Activated CD4-positive, CD25-positive, alpha-beta regulatory T cell treated with anti-CD3 and anti-CD28 coated beads, Interleukin-2, amount 50 U/mL, for 24 hours (primary cell): ENCODE results near the gene RYR2.

ENCODE experiments used
- ATAC-seq, 2 donors: fragments of 150-1000 bp; cut with Tn5 transposase; one replicate each; pipeline ENCODE4 v1.10.0; 2021; ENCODE audit warnings: mild to moderate bottlenecking in 1 of 2, moderate library complexity in 1 of 2

The RYR2 gene

DNA sequence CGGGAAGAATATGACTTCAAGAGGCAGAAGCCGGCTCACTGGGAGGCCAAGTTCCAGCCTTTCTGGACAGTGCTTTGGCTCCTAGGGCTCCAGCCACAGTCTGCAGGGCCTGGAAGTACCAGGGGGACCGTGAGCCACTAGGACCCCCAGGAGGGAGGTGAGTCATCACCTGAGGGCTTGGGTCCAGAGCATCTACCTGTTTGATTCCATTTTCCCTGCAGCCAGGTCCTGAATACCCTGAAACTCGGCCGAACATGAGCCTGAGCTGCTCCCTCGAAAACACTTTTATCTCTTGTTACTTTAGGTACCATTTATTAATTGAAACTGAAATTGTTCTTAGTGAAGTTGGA, 164.1 kb downstream of the RYR2 start:
- no peak for ATAC-seq

DNA sequence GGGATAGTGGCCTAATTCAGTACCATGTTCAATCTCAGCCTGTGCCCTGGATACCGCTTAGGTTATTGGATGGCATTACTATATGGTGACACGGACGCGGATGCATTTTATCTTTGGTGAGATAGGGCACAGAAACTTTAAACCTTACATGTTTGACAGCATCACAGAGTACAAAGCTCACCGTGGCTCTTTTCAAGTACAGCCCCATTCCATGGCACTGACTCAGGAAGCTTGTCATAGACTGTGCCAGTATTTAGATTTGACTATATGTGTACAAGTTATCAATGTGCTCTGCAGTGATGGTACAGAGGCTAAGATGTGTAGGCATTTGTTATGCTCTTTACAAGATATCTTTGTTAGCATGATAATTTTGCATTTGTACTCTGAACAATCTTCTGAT, 169.0 kb downstream of the RYR2 start:
- peak in 1 of 2 donors; percentile 17 for ATAC-seq

- no peak for ATAC-seq
Observed at GRCh38 chr1:237211540-237211939, 169.6 kb downstream of the RYR2 start.

DNA sequence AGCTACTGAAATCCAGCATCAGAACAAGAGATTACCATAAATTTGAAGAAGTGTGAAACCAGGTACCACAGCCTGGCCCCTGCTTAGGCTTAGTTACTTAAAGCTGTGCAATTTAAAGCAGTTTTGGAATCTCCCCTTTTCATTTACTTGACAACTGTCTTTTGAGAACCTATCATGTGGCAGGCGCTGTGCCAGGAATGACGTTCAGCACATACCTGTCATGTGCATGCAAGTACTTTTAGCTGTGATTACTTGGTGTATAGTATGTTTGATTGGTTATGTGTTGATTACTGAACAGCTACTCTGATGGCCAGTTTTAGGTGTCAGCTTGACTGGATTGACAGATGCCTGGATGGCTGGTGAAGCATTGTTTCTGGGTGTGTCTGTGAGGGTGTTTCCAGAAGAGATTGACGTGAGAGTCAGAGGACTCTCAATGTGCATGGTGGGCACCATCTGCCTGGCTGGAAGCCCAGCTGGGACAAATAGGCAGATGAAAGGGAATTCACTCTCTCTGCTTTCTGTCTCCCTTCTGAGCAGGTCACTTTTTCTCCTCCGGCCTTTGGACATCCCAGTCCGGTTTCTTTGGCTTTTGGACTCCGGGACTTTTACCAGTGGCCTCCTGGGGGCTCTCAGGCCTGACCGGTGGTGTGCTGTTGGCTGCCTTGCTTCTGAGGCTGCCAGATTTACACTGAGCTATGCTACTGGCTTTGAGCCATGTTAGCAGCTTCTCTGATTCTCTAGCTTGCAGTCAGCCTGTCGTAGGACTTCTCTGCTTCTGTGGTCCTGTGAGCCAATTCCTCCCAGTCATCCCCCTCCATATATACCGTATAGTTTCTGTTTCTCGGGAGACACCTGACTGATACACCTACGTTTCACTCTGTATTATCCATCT, 178.0 kb downstream of the RYR2 start:
- ATAC-seq = no peak

DNA sequence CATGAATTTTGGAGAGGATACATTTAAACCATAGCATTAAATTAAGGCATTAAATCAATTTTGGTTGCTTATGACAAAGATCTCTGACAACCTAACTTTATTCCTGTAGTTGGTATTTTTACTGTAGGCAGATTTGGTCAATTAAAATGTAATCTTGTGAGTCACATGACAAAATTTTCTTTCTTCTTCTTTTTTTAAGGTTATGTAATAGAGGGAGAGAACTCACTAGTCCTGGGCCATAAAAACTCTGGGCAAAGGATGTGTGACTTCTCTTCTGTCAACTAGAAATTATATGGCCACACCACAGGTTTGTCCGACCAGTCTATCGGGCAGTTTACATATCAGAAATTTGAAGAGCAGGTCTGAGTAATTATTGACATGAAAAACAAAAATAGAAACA, 181.4 kb downstream of the RYR2 start:
- no peak for ATAC-seq

GRCh38 chr1:237226177-237226944, 184.4 kb downstream of the RYR2 start:
- ATAC-seq = no peak

DNA sequence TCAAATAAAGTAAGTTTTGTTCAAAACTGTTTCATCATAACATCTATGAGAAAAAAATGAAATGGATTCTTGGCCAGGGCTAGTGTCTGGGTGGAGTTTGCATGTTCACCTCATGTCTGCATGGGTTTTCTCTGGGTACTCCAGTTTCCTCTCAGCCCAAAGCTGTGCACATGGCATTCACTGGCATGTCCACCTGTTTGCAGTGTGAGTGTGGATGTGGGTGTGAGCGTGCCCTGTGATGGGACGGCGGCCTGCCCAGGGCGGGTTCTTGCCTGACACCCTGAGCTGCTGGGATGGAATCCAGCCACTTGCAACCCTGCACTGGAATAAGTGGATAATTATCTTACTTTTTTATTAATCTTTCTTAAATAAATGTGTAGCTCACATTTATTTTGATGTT, 185.5 kb downstream of the RYR2 start:
- no peak for ATAC-seq

DNA sequence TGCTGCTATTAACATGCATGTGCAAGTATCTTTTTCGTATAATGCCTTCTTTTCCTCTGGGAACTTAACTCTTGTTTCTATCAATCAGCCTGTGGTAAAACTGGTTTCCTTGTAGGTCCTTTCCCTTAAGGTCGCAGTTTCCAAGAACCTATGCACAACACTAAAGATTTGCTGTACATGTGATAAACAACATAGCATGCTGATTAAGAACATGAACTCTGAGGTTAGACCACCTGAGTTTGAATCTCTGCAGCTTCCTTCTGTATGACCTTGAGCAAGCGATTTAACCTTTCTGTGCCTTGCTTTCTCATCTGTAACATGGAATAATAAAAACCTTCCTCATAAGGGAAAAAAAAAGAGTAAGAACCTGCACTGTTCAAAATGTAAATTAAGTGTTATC, 186.4 kb downstream of the RYR2 start:
- ATAC-seq = no peak

GRCh38 chr1:237229333-237229732, 187.3 kb downstream of the RYR2 start:
- no peak for ATAC-seq

GRCh38 chr1:237232501-237232900, 190.5 kb downstream of the RYR2 start:
- ATAC-seq = no peak

DNA sequence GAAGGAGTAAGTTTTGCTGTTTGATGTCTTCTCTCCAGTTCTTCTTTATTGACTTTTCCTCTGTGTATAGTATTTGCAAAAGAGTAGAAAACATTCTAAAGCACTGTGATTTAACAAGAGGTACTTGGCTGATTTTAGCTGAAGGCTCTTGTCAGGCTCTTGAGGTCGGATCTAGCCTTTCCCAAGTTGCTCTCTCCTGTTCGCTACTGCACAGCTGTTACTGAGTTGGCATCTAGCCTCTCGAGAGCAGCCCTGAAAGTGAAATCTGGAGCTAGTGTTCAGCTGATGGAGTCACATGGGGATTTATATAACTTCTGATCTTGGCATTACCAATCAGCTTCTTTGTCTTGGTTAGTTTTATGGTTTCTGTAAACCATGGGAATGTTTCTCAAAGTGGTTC, 193.1 kb downstream of the RYR2 start:
- no peak for ATAC-seq

DNA sequence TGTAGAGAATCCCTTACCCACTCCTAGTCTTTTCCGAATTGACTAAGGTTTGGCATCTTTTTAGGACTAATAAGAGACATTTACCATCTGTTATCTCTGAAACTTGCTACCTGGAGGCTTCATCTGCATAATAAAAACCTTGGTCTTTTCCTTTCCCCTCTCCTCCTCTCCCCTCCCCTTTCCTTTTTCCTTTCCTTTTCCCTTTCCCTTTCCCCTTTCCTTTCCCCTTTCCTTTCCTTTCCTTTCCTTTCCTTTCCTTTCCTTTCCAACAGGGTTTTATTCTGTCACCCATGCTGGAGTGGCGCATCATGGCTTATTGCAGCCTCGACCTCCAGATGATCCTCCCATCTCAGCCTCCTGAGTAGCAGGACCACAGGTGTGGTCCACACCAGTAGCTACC, 195.7 kb downstream of the RYR2 start:
- ATAC-seq = no peak

DNA sequence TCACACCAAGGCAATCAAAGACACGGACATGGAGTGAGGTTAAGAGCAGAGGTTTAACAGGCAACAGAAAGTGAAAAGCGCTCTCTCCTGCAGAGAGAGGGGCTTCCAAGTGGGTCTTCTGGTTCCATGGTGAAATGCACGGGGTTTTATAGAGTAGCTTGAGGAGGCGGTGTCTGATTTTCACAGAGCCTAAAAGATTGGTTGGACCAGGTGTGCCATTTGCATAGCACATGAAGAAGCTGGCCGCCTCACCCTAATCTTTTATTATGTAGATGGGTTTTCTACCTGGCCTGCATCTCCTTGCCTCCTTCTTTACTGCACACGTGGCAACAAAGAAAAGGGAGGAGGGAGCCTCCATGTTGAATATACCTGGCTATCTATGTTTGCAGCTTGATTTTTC, 197.3 kb downstream of the RYR2 start:
- no peak for ATAC-seq

DNA sequence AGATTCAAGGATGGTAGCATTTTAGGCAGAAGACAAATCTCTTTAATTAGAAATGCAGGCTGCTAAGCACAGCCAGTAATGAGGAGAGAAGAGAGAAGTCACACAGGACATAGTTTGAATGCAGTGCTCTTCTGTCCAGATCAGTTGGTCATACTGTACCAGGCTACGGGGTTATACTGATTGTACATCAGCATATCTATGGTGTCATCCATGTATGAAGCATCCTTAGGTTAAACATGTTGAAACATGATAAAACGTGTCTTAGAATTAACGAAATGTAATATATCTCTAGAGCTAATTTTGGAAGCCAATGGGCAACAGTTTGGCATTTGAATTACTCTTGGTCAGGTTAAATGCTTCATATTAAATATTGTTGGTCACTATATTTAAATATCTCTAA, 199.1 kb downstream of the RYR2 start:
- ATAC-seq = no peak

DNA sequence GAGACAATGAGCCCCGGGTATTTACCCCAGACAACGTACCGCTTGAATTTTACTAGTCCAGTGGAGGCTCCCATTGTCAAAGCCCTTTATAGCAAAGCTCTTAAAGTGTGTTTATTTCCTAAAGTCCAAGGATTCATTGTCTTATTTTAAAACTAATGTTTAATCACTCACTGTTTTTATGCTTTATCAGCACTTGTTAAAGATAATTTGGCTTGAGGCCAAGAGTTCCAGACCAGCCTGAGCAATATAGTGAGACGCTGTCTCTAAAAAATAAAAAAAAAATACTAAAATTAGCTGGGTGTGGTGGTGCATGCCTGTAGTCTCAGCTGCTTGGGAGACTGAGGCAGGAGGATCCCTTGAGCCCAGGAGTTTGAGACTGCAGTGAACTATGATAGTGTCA, 202.8 kb downstream of the RYR2 start:
- no peak for ATAC-seq

- no peak for ATAC-seq
Observed at GRCh38 chr1:237247442-237247841, 205.5 kb downstream of the RYR2 start.

DNA sequence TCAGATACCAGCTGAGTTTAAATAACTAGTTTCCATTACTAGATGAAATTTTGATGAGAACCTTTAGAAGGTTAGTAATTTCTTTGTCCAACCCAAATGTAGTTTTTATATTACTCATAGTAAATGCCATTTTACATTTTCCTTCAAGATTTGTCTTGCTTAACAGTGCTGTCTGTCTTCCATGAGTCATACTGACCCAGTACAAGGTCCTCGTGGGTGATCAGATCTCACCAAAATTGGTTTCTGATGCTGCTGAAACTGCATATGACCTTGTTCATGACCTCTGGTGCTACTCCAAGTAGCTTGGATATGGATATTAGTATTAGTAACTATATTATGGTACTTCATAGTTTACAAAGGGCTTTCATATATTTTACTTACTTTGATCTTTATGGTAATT, 207.1 kb downstream of the RYR2 start:
- no peak for ATAC-seq

DNA sequence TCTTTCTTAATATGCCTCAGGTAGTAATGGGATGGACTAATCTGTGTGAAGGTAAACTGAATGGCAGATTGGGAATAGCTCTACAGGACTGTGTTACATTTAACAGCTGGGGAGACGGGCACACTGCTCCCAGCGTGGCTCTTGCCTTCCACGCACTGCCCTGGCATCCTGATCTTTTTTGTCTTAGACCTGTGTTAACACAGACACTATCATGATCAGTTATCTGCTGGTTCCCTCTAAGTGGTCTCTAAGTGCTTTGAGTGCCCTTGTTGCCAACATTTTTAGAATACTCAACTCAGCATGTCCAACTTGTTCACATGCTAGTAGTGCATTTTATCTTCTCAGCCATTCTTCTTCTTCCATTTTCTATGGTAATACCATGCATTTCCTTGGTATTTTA, 208.1 kb downstream of the RYR2 start:
- ATAC-seq = no peak

GRCh38 chr1:237255071-237255470, 213.1 kb downstream of the RYR2 start:
- no peak for ATAC-seq

- ATAC-seq = no peak
Observed at GRCh38 chr1:237258871-237259270, 216.9 kb downstream of the RYR2 start.

GRCh38 chr1:237261198-237261597, 219.2 kb downstream of the RYR2 start:
- no peak for ATAC-seq

GRCh38 chr1:237267743-237268142, 225.8 kb downstream of the RYR2 start:
- no peak for ATAC-seq

- ATAC-seq = peak in 1 of 2 donors; percentile 41
Observed at GRCh38 chr1:237269938-237270337, 228.0 kb downstream of the RYR2 start.

- ATAC-seq = no peak
Observed at GRCh38 chr1:237270353-237270752, 228.4 kb downstream of the RYR2 start.
